ENCODE results near the gene STIM1. TPM values are rescaled to one million over a fixed set of nuclear protein-coding genes. Genes with fewer than 3 reads are reported as not detected.

STIM1 gene
- total and polyA plus RNA-seq, 7 donors = 5.3 to 44.8 (median 29.3) TPM

- no peak overlapping the region for H3K4me3 ChIP-seq
- no peaks in the 10 kb centered on the region for H3K36me3 ChIP-seq
- no peak overlapping the region for H3K27ac ChIP-seq
- peaks cover 0 to 16% (median 0%) of the 10 kb centered on the region in 4 donors for H3K4me1 ChIP-seq
- TF ChIP-seq POLR2AphosphoS5 (IDR thresholded peaks at IDR 0.05) (no peak), EP300 (IDR thresholded peaks at IDR 0.05) (no peak), POLR2A (IDR thresholded peaks at IDR 0.05) (no peak)
- TF ChIP-seq, protein P1, sequence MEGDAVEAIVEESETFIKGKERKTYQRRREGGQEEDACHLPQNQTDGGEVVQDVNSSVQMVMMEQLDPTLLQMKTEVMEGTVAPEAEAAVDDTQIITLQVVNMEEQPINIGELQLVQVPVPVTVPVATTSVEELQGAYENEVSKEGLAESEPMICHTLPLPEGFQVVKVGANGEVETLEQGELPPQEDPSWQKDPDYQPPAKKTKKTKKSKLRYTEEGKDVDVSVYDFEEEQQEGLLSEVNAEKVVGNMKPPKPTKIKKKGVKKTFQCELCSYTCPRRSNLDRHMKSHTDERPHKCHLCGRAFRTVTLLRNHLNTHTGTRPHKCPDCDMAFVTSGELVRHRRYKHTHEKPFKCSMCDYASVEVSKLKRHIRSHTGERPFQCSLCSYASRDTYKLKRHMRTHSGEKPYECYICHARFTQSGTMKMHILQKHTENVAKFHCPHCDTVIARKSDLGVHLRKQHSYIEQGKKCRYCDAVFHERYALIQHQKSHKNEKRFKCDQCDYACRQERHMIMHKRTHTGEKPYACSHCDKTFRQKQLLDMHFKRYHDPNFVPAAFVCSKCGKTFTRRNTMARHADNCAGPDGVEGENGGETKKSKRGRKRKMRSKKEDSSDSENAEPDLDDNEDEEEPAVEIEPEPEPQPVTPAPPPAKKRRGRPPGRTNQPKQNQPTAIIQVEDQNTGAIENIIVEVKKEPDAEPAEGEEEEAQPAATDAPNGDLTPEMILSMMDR (IDR thresholded peaks at IDR 0.05) = no peak
- intact Hi-C loops (cut with DNase I) = no loop called here
- H3K9me3 ChIP-seq = no peaks in the 10 kb centered on the region
- no peak for DNase-seq
- WGBS, 2 donors = 64 to 73% methylated on average over 5 of the region's 5 CpGs
- H3K27me3 ChIP-seq = no peaks in the 10 kb centered on the region
Measured at GRCh38 chr11:3959015-3959902, 103.8 kb downstream of the STIM1 start.

DNA sequence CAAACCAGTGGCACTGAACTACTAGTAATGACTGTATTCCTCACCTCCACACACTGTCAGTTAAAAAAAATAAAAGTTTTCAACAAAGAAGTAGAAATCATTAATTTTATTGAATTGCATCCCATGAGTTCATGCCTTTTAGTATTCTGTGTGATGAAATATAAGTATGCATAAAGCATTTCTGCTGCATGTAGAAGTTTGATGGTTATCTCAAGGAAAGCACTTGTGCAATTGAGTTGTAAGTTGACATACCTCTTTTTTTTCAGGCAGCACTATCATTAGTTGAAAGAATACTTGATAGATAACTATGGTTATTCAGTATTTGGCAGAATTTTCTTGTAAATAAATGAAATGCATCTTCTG is 104.4 kb downstream of the STIM1 start:
- no peaks in the 10 kb centered on the region for H3K27me3 ChIP-seq
- intact Hi-C loops (cut with DNase I) = no loop called here
- no peak for TF ChIP-seq EP300 (IDR thresholded peaks at IDR 0.05)
- TF ChIP-seq POLR2A (IDR thresholded peaks at IDR 0.05) = no peak
- no peak for TF ChIP-seq POLR2AphosphoS5 (IDR thresholded peaks at IDR 0.05)
- TF ChIP-seq, protein P1 (IDR thresholded peaks at IDR 0.05) = no peak
- no peak overlapping the region for H3K4me3 ChIP-seq
- H3K9me3 ChIP-seq = no peaks in the 10 kb centered on the region
- peaks cover 0 to 16% (median 0%) of the 10 kb centered on the region in 4 donors for H3K4me1 ChIP-seq
- H3K27ac ChIP-seq = no peak overlapping the region
- no peaks in the 10 kb centered on the region for H3K36me3 ChIP-seq
- no peak for DNase-seq

- WGBS, 2 donors = 80 to 88% methylated on average over 1 of the region's 1 CpG
- H3K4me3 ChIP-seq = no peak overlapping the region
- no peak for TF ChIP-seq POLR2A (IDR thresholded peaks at IDR 0.05)
- no peak for TF ChIP-seq POLR2AphosphoS5 (IDR thresholded peaks at IDR 0.05)
- H3K36me3 ChIP-seq = peaks cover 0 to under 1% (median 0%) of the 10 kb centered on the region in 4 donors
- no peaks in the 10 kb centered on the region for H3K27me3 ChIP-seq
- no peaks in the 10 kb centered on the region for H3K9me3 ChIP-seq
- H3K27ac ChIP-seq = no peak overlapping the region
- DNase-seq = no peak
- H3K4me1 ChIP-seq = peaks cover 0 to 16% (median 0%) of the 10 kb centered on the region in 4 donors
- intact Hi-C loops (cut with DNase I) = no loop called here
Measured at GRCh38 chr11:3962406-3962840, 107.0 kb downstream of the STIM1 start.

DNA sequence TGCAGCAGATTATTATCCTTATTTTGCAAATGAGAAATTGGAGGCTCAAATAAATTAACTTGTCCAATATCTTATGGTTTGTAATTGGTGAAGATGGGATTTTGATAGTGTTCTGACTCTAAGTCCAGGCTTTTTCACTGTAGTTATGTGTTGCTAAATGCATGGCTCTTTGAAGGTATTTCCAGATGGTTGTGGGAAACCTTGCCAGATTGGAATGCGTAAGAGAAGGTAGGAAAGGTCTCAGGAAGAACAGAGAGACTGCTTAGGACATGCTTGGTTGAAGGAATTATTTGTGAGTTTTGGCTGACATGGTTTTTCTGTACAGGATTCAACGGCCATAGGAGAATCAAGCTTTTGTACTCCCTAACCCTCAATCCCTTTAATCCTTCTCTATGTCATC is 108.6 kb downstream of the STIM1 start:
- H3K27me3 ChIP-seq = no peaks in the 10 kb centered on the region
- peaks cover 0 to 14% (median 0%) of the 10 kb centered on the region in 4 donors for H3K36me3 ChIP-seq
- 94% methylated on average over 2 of the region's 2 CpGs for WGBS, 2 donors
- H3K4me3 ChIP-seq = no peak overlapping the region
- TF ChIP-seq POLR2A (IDR thresholded peaks at IDR 0.05) (no peak), EP300 (IDR thresholded peaks at IDR 0.05) (no peak), POLR2AphosphoS5 (IDR thresholded peaks at IDR 0.05) (no peak)
- TF ChIP-seq, protein P1 (IDR thresholded peaks at IDR 0.05) = no peak
- DNase-seq = no peak
- no peak overlapping the region for H3K27ac ChIP-seq
- no peaks in the 10 kb centered on the region for H3K9me3 ChIP-seq
- H3K4me1 ChIP-seq = peaks cover 0 to 16% (median 0%) of the 10 kb centered on the region in 4 donors
- intact Hi-C loops (cut with DNase I) = no loop called here

DNA sequence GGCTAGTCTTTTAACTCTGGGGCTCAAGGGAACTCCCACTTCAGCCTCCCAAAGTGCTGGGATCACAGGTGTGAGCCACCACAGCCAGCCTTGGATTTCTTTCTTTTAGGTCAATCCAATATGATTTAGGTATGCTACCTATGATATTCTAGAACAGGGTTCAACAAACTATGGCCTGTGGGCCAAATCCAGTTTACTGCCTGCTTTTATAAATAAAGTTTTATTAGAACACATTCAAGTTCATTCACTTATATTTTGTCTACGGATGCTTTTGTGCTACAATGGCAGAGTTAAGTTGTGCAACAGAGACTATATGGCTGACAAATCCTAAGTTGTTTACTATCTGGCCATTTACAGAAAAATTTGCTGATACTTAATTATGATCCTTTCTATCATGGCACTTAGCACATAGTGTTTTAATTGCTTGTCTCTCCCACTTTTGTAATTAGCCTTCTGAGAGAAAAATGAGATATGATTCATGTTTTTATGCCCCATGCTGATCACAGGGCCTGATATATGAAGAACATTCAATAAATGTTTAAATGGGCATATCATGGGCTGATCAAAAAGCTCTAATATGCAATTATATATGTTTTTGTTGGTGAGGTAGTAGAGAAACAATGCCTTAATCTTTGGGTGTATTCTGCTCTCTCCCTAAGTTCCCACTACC is 109.6 kb downstream of the STIM1 start:
- no peak for DNase-seq
- peaks cover 0 to 12% (median 0%) of the 10 kb centered on the region in 4 donors for H3K4me1 ChIP-seq
- H3K27me3 ChIP-seq = no peaks in the 10 kb centered on the region
- H3K9me3 ChIP-seq = no peaks in the 10 kb centered on the region
- TF ChIP-seq, protein P1 (IDR thresholded peaks at IDR 0.05) = no peak
- TF ChIP-seq POLR2A (IDR thresholded peaks at IDR 0.05) (no peak), EP300 (IDR thresholded peaks at IDR 0.05) (no peak), POLR2AphosphoS5 (IDR thresholded peaks at IDR 0.05) (no peak)
- H3K36me3 ChIP-seq = peaks cover 0 to 14% (median 0%) of the 10 kb centered on the region in 4 donors
- WGBS, 2 donors = 97 to 99% methylated on average over 1 of the region's 1 CpG
- no peak overlapping the region for H3K27ac ChIP-seq
- H3K4me3 ChIP-seq = no peak overlapping the region
- intact Hi-C loops (cut with DNase I) = no loop called here

Data from sigmoid colon (tissue), 7 donors.